ENCODE data around the gene METTL23.
"Not testable (repeated sequence)": the region's sequence is repeated elsewhere in the genome, so short reads cannot be mapped to it uniquely, and the experiment has no call there.

Gene METTL23

DNA sequence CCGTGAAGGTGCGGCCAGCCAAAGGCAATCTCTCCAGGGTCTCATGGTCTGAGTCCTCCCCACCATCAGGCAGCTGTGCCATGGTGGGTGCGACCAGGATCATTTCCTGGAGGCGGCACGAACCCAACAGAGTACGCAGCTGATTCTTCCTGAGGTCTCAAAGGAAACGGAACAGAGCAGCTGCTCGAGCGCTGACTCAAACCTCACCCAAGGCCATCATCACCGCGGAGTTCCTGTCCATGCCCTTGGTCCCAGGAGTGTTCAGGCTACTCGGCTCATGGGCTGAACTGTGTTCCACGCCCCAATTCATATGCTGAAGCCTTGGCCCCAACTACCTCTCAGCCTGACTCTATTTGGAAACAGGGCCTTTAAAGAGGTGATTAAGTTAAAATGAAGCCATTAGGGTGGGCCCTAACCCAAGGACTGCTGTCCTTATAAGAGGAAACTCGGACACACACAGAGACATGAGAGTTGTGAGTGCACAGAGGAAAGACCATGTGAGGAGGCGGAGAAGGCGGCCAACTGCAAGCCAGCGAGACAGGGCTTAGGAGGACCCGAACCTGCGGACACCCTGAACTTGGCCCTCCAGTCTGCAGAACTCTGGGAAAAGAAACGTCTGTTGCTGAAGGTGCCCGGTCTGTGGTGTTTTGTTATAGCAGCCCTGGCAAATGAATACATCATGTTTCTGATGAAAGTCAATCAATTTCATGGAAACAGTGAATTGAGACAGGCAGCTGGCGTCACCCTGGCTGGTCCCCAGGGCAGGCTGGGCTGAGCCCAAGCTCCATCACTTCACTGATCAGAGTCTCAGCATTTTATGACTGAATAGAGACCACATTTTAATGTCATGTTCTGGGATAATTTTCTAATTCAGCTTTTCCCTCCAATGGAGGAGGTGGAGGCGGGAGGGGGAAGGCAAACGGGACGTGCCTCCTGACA lies 29.6 kb upstream of the METTL23 start:
- DNase-seq = no peak

GRCh38 chr17:76697702-76698465 lies 28.8 kb upstream of the METTL23 start:
- DNase-seq = no peak

DNA sequence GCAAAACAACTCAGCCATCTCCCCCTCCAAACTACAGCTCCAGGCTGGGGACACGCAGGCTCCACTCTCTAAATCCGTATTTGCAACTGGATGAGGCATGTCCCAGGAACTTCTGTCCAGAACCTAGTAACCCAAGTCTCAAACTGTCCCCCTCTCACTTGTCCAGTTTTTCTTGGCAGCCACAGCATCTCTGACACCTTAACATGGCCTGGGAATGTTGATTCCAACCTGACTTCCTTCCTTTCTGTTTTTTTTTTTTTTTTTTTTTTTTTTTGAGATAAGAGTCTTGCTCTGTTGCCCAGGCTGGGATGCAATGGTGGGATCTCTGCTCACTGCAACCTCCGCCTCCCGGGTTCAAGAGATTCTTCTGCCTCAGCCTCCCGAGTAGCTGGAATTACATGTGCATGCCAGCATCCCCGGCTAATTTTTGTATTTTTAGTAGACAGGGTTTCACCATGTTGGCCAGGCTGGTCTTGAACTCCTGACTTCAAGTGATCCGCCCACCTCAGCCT lies 28.1 kb upstream of the METTL23 start:
- not testable (repeated sequence) for DNase-seq

DNA sequence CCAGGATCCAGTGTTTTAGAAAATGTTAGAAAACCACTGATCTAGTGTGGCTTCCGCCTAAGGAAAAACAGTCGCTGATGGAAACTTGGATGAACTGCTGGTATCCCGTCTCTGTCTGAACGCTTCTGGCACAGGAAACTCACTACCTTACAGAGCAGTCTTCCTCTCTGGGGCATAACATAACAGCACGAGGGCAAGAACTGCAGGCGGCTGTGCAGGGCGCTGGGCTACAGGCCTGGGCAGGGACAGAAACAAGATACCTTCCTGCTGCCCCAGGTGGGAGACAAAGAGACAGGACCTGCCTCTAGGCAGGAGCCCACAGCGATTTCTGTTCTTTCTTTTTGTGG lies 26.4 kb upstream of the METTL23 start:
- no peak for DNase-seq

DNA sequence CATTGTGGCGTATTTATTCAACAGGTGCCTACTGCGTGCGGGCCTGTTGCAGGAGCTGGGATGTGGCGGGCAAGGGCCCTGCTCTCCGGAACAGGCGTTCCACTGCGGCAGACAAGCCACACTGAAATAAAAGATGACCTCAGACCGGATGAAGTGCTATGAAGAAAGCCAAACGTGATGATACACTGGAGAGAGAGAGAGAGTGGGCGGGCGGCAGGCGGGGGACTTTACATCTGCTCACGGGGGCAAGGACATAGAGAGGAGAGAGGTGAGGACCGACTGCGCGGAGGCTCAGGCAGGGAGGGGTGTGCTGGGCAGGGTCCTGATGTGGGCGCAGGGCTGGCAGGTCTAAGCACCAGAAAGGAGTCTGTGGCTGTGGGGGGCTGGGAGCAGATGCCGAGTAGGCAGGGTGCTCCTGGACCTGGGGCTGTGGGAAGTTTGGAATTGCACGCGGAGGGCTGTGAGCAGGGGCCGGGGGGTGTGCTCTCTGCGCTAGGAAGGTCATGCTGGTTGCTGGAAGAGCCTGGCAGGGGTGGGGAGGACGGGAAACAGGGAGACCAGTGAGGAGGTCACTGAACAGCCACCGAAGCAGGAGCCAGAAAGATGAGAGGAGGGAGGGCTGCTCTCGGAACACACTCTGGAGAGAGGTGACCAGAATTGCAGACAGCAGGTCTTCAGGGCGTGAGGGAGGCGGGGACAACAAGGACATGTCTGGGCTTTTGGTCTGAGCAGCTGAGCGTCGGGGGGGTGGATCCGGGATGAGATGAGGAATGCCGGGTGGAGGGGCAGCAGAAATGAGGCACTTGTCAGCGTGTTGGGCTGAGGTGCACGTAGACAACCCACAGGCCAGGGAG lies 25.8 kb upstream of the METTL23 start:
- no peak for DNase-seq

DNA sequence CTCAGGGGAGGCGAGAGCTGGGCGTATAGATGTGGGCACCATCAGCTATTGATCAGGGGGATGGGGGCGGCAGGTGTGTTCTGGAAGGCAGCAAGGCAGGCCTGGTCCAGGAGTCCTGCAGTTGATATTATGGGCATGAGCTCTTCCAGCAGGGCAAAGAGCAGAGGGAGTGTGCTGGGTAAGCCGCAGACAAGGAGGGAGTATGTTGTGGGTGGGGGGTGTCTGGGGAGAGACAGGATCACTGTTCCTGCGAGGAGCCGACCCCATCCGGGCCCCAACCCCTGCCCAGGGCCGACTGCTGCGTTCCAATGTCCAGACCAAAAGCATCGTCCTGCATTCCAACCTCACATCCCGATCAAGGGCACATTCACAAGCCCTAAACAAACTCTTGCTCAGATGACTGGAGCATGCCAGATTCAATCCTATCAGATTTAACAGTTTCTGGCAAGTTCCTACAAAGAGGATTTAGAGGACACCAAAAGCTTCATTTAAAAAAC lies 25.1 kb upstream of the METTL23 start:
- DNase-seq = no peak

GRCh38 chr17:76702076-76702475 lies 24.6 kb upstream of the METTL23 start:
- no peak for DNase-seq

GRCh38 chr17:76702941-76703637 lies 23.6 kb upstream of the METTL23 start:
- no peak for DNase-seq

- DNase-seq = no peak
Measured at GRCh38 chr17:76704805-76705204, 21.8 kb upstream of the METTL23 start.

- DNase-seq = no peak
Measured at GRCh38 chr17:76706817-76707216, 19.8 kb upstream of the METTL23 start.

DNA sequence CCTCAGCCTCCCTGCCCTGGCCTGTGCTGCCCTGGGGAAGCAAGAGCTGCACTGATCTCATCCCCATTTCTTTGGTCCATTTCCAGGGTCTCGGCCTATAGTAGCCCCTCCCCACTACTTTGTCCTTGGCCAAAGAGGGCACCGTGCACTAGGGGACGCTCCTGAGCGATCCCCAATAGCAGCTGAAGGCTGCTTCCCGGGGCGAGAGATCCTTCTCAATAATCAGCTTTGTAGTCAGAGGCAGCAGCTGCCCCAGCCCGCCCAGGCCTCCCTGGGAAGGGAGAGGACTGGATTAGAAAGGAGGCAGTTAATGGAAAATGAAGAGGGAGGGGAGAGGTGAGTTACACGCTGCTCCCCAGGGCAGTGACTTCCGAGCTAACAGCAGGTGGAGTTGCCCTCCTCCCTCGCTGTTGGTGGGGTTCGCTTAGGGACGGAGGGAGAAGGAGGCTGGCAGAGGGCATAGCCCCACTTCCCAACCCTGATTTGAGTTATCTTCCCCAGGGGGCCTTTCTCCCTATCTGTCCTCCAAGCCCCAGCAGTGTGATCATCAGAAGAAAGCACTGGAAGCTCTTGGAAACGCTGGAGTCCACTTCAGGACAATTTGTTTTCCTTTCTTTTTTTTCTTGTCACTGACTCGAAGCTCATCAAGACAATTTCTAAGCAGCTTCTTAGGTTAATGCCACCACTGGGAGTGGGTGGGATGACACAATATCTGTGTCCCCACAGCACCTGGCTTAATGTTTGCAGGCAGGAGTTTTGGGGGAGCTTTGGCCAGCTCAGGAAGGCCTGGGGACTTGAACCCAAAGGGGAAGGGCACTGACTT lies 18.4 kb upstream of the METTL23 start:
- no peak for DNase-seq

- DNase-seq = no peak
Measured at GRCh38 chr17:76709077-76709950, 17.3 kb upstream of the METTL23 start.

DNA sequence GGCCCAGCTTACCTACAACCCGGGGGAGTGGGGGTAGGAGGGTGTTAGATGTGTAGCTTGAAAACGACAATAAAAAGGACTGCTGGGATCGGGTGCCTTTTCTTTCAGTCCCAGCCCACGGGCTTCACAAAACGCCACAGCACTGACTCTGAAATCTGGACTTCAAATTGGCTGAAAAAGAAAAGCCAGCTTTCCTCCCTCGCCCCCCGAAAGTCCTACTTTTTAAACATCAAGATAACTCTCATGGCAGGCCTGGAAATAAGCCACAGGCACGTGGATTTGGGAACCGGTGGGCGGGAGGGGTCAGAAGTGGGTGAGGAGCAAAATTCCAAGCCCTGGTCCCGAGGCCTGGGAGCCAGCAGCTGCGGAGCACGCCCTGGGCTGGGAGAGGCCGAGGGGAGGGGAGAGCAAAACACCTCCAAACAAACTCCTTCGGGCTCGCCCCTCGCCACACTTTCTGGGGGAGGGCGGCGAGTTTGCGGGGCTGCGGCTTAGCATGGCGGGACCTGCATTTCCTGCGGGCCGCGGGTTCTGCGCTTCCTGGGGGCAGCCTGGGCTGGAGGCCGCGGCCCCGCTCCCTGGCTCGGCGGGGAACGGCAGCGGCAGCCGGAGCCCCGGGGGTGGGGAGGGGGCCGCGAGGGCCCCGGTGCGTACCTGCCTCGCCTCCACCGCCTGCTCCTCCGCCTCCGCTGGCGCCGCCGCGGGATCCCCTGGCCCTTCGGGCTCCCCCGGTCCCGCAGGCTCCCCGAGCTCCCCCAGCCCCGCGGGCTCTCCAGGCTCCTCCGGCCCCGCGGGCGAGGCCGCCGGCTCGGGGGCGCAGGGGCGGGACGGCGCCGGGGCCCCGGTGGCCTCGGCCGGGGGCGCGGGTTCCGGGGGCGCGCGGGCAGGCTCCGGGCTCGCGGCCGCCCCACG lies 16.4 kb upstream of the METTL23 start:
- not testable (repeated sequence) for DNase-seq

GRCh38 chr17:76710863-76711611 lies 15.6 kb upstream of the METTL23 start, which contains the start of gene MXRA7:
MXRA7 (minus strand) TSS chr17:76710965; CDS start chr17:76710946, 19 bp downstream.
- peak; percentile 30 for DNase-seq

DNA sequence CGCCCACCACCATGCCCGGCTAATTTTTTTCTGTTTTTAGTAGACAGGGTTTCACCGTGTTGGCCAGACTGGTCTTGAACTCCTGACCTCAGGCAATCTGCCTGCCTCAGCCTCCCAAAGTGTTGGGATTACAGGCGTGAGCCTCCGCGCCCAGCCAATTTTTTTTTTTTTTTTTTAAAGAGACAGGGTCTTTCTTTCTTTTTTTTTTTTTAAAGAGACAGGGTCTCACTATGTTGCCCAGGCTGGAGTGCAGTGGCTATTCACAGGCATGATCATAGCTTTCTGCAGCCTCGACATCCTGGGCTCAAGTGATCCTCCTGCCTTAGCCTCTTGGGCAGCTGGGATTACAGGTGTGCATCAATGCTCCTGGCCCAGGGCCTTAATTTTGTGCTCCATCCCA lies 14.3 kb upstream of the METTL23 start:
- not testable (repeated sequence) for DNase-seq

DNA sequence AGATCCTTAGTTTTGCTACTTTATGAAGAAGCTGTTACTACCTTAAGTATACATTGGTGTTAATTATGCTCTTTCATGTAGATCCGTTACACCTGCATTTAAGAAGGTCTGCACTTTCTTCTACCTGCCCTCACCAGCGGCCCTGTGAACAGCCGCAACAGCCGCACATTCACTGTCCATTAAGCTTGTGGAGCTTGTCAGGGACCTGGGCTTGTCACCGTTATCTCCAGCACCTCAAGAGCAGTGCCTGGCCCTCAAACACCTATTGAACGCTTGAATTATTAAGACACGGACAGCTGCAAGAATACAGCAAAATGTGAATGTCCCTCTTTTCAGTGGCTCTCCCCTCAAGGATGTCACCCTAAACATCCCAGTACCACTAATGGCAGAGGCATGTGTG lies 12.9 kb upstream of the METTL23 start:
- no peak for DNase-seq

GRCh38 chr17:76714336-76714735 lies 12.3 kb upstream of the METTL23 start:
- no peak for DNase-seq
